ENCODE results near the gene TMEM63A.

The TMEM63A gene

DNA sequence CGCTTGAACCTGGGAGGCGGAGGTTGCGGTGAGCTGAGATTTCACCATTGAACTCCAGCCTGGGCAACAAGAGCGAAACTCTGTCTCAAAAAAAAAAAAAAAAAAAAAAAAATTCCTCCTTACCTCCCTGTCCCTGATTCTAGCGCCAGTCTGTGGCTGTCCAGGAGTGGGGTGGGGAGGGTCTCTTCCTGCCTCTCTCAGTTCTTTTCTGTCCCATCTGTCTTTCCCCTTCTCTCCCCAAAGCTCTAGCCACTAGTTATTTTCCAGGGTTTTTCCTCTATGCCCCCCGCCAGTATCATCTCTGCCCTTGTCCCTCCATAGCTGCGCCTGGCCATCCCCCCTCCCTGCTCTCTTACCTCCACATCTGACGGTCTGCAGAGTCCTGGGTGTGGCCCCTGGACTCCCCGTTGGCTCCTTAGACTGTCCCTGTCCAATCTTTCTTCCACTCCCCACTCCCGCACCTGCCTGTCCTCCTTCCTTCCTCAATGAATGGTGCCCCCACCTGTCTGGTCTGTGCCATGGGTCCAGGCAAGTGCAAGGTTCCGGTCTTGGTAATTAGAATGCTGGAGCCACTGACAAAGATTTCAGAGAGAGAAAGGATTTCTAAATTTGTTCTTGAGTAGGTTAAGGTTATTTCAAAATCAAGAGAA lies 1.6 kb upstream of the TMEM63A start:
- DNase-seq, result no peak

DNA sequence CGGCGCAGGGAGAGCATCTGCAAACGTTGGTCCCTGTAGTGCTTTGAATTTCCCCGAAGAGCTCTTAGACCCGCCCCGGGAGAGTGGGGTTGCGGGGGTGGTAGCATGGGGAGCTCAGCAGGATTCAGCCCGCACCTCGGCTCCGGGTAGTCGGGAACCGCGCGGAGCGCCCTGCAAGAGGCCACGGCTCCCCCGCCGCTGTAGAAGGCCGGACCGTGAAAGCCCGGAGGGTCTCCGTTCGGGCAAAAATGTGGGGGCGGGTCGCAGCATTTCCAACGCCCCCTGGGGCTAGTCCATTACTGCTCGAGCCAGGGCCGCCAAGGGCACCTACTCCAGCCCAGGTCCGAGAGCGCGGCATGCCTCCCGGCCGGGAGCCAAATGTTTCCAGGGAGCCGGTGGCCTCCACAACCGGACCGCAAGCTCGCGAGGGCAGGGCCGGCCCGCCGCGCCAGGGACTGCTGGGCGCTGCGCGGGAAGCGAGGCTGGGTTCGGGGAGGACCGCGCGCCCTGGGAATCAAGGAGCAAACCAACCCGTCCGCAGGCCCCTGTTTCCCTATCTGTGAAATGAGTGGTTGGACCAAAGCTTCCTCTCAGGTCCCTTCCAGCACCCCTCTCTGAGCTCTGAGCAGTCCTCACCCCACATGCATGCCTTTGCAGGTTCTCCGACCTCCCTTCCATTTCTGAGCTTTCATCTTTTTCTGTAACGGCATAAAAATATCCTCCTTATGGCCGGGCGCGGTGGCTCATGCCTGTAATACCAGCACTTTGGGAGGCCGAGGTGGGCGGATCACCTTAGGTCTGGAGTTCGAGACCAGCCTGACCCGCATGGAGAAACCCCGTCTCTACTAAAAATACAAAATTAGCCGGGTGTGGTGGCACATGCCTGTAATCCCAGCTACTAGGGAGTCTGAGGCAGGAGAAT lies 775 bp upstream of the TMEM63A start:
- DNase-seq, result peak; percentile 54

DNA sequence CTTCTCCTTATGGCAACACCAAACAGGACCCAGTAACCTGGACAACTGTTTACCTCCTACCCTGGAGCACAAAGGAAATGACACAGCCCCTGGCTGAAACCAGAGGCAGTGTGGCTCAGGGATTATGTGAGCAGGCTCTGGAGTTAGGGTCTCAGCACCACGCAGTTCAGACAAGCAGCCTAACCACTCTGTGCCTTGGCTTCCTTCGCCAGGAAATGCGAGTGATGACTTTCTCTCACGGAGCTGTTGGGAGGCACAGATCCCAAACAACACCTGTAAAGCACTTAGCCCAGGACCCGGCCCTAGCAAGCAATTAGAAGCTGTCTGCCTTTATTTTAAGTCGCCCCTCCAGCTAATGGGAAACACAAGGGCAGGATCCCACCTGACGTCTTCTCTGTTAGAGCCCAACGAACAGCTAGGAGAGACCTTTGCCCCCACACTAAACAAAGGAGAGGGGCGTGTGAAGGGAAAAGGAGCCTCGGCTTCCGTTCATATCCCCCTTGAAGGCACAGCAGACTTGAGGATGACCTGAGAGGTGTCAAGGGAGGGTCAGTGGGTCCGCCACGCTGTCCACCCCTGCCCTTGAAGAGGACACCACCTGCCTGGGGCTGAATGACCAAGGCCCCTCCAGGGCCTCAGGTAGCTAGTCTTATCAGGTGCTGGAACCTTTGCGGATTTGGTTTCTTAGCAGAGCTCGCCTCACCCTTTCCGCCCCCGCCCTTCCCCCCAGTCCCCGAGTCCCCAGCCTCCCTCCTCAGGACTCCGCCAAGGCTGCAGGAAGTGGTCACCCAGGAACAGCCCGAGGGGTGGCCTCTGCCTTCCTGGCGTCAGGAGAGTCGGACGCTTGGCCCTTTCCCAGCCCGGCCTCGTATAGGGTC lies 860 bp downstream of the TMEM63A start:
- DNase-seq, result peak; percentile 50

DNA sequence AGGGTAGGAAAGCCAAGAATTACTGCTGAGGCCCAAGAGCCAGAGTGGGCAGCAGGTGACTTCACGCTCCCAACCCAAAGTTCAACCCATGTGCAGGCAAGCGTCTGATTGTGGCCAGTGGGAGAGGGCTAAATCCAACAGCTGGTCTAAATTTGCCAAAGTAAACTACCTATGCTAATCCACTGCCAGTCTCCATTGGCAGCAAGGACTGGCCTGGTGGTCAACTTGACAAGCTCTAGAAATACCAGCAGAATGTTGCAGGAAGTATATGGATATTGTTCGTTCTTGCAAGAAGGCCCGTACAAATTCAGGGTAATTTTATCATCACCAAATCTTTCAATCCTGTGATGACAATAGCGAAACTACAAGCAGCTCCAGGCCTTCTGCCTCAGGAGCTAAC lies 1.5 kb downstream of the TMEM63A start:
- no peak for DNase-seq

DNA sequence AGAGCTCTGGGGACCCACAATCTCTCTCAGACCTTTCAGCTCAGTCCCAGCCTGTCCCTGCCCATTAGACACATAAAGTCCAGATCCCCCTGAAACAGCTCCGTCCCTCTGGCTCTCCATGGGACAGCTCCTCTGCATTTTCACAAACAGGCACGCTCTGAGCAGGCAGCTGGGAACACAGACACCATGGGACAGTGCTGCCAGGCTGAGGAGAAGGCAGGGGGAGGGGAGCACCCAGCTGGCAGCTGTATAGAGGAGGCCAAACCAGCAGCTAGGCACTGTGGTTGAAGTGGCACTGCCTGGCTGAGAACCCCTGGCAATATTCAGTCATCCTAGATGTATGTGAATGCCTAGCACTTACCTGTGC lies 2.0 kb downstream of the TMEM63A start:
- no peak for DNase-seq

DNA sequence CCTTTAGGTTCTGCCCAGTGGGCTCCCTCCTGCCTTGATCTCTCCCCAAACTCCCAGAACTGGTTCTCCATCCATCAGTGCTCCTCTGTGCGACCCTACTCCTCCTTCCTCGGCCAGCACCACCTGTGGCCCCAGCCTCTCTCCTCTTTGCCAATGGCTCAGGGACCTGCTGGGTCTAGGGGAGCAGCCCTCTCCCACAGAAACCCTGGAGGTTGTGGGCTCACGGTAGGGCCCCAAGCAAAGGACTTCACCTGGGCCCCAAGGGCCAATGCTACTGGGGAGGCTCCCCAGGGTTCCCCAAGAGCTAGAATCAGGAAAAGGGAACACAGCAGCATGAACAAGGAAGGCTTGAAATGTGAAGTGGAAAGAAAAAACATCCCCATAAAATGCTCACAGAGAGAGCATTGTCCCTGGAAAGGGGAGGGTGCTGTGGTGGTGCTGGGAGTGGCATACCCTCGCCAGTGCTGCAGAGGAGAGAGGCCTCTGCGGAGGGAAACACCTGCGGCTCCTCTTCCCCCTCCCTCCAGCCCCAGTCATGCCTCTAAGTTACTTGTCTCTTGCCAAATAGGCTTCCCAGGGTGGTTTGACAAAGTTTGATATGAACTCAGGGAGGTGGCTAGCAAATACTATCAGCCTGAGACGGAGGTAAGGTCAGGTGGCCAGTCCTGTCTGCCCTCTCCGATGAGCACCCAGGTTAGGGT lies 2.5 kb downstream of the TMEM63A start:
- DNase-seq, result no peak

DNA sequence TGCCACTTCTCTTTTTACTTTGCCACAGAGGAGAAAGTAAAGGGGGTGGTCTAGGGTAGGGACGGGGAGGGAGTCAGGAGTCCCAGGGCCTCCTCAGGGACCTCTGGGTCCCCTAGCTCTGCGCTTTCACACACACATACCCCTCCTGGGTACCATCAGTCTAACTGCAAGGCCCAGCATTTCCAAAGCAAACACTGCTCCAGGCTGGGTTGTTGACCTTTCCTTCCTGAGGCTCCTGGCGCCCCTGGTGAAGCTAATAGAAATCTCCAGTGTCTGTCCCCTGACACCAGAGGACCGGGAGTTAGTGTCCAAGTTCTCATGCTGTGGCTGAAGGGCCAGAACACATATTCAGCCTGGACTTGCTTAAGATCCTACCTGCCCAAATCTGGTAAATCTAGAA lies 3.9 kb downstream of the TMEM63A start:
- no peak for DNase-seq

DNA sequence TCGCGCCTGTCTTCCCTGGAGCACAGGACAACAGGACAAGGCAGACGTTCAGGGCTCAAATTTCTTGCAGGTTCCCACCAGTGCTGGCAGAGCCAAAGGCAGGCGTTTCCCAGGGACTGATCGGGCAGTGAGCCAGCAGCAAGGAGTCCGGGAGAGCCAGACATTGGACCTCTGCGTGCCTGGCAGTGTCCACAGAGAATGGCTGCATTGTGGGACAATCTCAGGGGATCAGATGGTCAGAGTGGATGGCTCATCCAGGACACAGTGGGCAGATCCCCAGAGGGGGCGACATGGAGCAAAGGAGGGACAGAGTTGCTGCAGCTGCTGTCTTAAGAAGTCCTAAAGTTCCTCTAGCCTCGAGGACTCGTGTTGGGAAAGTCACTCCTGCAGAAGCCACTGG lies 4.6 kb downstream of the TMEM63A start:
- no peak for DNase-seq

DNA sequence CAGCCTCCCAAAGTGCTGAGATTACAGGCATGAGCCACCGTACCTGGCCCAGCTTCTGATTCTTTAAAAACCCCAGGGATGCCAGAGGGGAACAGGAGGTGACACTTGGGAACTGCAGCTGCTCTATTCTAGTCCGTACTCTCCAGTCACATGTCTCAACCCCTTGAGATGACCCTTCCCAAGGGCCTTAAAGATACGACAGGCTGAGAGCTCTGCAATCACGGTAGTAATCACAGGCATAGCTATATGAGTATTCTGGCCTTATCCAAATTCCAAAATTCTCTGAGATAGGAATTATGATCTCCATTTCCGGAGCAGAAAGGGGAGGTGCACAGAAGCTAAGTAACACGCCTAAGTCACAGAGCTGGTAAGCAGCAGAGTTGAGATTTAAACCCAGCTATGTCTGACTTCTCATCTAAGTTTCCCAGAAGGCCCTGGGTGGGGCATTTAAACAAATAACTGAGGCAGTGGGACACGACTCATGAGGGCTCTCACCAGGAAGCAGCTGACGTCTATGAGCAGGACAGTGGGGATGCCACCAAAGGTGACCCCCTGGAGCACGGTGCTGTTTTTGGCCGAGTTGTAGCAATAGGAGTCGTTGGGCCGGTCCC lies 5.2 kb downstream of the TMEM63A start:
- DNase-seq, result no peak

DNA sequence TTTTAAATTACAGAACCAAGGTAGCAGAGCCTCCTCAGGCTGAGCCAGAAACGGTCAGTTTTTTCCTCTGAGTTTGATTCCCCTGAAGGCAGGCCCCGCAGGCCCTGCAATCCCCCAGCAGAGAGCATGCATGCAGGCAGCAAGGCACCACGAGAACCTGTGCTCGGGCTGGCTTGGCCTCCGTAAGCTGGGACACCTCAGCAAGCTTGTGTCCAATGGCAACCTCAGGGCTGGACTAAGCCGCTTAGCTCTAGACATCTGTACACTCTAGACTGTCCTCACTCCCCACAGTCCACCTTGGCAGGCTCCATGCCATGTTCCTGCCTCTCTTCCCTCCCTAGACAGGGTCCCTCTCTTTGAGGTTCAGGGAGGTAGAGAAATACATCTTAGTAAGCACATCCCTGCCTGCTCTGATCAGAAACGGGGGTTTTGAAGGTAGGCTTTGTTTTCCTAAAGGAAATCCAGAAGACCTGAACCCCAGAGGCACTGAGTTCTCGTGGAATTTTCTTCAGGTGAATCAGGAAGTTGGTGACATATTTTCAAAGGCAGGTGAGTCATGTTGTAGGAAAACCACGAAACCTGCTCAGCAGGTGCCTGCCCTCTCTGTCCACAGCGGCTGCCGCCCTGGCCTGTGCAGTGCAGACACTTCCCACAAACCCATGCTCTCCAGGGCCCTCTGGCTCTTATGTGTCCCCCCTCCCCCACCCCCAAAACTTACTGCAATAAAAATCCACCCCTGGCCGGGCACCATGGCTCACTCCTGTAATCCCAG lies 7.0 kb downstream of the TMEM63A start:
- no peak for DNase-seq

DNA sequence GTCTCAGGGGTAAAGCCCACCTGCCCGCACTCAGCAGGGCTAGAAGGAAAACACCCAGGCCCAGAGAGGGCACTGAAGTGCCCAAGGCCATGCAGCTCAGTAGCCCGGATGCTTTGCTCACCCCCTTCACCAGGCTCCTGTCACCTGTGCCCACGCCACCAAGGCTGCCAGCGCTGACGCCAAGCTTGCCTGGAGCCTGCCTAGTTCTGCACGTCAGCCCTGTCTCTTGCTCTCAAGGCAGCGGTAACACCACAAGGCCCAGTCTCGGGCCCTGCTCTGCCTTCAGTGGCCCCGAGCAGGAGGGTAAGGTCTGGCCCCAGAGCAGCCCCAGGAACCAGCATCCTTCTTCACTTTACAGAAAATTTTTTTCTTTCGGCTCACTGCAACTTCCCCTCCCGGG lies 7.7 kb downstream of the TMEM63A start:
- DNase-seq, result no peak

DNA sequence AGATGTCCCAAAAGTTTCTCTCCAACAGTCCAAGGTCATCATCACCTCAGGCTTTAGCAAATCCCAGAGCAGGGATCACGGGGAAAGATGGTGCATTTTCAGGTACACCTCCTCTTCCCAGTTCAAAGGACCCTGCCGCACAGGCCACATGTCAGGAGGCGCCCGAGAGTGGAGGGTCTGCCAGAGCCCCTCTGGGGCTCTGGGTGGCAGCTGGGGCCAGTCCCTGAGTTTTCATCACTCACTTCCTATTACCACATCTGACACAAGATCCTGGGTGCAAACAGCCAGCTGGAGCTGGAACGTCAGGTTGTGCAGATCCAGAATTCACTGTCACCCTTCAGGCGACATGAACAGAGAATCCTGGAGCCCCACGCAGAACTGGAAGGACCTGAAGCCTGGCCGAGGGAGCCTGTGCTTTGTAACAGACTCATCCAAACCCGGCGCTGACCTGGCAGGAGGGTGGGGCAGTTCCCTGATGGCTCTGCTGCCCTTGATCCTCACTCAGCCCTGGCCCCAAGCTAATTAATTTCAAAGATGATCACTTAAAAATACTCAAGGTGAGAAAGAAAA lies 8.8 kb downstream of the TMEM63A start:
- no peak for DNase-seq

DNA sequence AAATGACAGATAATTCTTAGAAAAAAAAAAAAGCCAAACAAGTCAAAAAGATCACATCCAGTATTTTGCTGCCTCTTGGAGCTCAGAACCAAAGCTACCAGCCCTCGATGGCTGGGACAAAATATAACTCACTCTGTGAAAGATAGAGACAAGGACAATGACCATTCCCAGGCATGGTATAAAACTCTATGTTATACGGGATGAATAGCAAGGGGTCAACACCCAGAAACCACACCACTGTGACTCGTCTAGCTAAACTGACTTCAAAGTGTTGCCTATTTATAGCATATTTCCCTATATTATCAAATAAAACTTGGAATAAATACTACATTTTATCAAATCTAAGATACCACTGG lies 10.1 kb downstream of the TMEM63A start:
- DNase-seq, result no peak

DNA sequence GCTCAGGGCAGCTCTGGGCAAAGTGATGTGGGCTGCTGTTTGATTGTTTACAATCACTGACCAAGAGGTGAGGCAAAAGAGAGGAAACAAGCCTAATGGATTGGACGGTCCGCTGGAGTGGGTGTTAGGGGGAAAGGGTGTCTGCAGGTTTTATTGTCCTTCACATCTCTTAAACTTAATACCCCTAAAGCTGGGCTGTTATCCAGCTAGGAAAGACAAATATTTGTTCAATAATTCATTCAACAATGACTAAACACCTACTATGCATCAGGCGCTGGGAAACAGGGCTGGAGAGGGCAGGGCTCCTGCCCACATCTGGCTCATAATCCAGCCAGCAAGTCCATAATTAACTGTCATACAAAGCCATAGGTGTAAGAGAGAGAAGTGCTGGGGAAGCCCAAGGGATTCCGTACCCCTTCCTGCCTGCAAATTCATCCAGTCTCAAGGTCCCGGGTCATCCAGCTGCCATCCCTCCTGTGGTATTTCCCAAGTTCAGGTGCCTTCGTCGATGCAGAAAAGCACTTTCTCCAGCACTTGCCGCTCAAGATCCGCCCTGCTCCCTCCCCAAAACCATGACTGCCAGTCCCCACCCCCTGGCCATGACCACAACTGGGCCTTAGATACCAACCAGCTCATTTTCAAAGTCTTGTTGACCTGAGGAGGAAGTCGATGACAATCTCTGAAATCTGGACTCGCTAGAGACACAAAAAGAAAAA lies 10.7 kb downstream of the TMEM63A start:
- no peak for DNase-seq

DNA sequence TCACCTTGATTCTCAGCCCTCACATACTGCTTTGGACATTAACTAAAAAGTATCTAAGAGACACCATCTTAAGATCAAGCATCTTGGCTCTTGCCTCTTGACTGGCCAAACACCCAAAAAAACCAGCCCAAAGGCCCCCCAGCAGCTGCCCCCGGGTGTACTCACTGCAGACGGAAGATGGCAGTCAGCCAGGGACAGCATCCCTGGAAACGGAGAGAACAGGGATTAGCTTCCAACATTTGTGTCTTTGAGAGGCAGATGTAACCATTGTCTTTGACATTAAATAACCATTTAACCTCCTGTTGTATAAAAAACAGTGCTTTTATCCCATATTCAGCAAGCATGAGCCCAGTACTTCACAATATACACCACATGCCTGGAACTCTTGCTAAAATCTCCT lies 11.3 kb downstream of the TMEM63A start:
- no peak for DNase-seq

DNA sequence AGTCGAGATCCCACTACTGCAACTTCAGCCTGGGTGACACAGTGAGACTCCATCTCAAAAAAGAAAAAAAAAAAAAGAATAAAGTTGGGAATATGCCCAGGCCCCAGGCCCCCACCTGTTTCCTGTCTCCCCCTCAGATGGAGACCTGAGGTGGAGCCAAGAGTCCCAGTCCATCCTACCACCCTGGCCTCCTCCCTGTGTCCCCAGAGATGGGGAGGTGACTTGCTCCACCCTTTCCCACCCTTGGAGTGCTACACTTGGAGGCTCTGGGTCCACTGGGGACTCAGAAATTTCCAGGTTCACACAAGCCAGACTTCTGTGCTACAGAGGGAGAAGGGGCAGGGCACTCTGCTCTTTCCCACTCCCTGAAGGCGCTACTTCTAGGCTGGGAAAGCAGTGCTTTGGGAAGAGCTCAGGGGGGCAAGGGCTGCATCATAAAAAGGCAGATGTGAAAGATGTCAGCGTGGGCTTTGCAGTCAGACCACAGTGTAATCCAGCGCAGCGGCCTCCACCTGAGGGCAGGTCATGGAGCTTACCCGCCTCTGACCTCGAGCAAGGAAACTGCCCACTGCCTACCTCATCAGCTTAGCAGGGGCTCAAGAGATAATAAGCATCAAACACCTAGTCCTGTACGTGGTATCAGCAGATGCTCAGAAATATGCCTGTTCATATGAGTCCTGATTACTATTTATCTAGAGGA lies 13.4 kb downstream of the TMEM63A start:
- DNase-seq, result no peak

DNA sequence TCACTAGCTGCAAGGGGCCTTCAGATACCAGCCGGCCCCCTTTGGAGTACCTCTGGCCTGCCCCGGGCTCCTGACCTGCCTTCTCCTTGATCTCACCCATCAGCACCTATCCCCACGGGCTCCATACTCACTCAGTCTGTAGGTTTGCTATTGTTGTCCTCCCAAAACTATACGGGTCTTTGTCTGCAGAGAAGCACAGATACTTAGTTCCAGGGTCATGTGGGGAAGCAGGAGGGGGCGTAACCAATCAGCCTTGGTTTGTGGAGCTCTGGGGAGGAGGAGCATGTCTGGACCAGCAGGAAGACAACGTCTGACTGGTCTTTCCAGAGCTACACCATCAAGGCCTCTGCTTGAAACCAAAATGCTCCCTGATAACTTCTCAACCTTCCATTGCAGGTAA lies 15.2 kb downstream of the TMEM63A start:
- no peak for DNase-seq

DNA sequence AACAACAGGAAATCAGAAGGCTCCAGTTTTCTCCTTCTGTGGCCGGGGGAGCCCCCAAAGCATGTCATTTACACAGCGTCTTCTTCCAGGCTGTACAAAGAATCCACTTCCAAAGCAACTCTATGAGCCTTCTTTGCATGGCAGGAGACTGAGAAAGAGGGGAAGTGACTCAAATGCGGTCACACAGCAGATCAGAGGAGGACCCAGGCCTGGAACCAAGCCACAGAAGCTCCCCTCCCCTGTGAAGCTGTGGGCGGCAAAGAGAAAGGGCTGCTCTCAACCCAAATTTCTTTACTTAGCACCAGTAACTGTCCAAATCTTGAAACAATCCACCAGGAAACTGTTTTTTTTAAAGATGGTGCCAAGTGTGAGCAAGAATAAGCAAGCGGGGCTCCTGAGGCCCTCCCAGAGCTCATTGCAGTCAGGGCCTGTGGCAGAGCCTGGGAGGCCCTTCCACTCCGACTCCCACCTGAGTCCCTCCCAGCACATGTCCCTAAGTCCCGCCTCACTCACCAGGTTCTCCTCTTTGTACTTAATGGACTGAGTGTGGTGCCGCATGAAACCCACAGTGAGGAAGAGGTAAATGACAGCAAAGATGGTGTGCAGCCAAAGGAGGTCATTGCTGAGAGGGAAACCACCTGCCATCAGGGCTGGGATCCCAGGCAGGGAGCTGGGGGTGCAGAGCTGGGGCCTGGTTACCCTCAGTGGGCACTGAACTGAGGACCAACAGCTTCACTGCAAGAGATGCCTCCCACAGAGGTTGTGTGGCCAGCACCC lies 15.9 kb downstream of the TMEM63A start:
- peak; percentile 58 for DNase-seq

DNA sequence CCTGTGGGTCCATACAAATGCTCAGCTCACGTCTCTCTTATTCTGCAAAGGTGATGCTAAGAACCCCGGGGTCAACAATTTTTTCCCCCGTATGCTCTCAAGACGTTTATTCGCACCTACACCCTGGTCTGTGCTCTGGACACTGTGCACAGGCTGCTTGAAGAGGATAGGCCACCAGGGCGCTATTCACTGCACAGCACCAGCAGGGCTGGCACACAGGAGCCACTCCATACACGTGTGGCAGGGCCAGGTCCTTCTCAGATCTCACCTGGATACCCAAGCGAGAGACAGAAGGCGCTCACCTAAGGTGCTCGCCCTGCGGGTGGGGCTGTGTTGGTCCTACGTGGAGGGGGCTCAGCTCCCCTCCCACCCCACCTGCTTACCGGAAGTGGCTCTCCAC lies 16.7 kb downstream of the TMEM63A start:
- DNase-seq, result no peak
